ENCODE data around the gene HOXD4.

The HOXD4 gene

DNA sequence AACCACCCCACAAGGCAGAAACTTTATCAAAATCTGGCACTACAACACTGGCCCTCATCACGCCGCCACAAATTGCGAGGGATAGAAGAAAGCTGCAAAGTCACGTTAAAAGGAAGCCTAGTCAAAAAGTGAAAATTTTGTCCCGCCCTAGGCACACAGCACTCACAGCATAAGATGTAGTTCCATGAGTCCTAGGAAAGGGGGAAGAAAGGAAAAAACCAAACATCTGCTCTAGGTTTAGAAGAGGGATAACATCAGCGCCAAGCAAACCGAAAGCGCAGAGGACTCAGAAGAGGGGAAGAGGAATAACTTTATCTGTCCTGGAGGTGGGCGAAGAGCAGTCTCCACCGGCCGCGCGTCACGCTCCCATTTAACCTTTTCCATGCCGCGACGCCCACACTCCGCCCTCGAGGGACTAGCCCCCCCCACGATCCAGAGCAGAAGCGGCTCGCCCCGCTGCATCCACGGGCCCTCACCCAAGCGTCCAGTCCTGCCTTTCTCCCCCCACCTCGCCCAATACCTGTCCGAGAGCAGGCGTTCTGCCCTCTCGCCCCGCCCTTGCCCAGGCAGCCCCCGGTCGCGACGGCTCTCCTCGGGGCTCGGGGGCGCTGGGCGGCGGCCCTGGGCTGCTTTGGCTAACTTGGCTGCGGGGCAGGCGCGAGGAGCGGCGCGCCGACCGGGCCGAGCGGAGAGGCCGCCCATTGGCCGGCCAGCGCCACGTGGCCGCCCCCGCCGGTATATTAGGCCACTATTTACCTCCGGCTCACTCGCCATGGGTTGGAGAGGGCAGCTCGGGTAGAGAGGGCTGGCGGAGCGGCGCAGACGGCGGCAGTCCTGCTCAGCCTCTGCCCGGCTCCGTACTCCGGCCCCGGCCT is 36.8 kb downstream of the HOXD4 start, which contains the start of gene HOXD1:
HOXD1 (plus strand) TSS at position 770 of the 875 bp plus-strand sequence. CDS start 134 bp downstream, outside the sequence.
- no peak for DNase-seq (ENCODE audit: low read depth)

DNA sequence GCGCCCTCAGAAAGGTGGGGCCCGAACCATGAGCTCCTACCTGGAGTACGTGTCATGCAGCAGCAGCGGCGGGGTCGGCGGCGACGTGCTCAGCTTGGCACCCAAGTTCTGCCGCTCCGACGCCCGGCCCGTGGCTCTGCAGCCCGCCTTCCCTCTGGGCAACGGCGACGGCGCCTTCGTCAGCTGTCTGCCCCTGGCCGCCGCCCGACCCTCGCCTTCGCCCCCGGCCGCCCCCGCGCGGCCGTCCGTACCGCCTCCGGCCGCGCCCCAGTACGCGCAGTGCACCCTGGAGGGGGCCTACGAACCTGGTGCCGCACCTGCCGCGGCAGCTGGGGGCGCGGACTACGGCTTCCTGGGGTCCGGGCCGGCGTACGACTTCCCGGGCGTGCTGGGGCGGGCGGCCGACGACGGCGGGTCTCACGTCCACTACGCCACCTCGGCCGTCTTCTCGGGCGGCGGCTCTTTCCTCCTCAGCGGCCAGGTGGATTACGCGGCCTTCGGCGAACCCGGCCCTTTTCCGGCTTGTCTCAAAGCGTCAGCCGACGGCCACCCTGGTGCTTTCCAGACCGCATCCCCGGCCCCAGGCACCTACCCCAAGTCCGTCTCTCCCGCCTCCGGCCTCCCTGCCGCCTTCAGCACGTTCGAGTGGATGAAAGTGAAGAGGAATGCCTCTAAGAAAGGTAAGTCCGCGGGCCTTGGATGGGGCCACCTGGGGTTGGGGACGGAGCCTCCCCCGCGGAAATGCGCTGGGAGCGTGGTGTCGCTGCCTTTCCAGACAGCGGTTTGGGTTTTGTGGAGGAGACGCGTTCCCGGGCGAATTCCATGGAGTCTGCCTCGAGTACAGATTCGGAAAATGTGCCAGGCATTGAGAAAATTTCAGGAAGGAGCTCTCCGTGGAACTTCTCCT is 37.7 kb downstream of the HOXD4 start:
- no peak for DNase-seq (ENCODE audit: low read depth)

DNA sequence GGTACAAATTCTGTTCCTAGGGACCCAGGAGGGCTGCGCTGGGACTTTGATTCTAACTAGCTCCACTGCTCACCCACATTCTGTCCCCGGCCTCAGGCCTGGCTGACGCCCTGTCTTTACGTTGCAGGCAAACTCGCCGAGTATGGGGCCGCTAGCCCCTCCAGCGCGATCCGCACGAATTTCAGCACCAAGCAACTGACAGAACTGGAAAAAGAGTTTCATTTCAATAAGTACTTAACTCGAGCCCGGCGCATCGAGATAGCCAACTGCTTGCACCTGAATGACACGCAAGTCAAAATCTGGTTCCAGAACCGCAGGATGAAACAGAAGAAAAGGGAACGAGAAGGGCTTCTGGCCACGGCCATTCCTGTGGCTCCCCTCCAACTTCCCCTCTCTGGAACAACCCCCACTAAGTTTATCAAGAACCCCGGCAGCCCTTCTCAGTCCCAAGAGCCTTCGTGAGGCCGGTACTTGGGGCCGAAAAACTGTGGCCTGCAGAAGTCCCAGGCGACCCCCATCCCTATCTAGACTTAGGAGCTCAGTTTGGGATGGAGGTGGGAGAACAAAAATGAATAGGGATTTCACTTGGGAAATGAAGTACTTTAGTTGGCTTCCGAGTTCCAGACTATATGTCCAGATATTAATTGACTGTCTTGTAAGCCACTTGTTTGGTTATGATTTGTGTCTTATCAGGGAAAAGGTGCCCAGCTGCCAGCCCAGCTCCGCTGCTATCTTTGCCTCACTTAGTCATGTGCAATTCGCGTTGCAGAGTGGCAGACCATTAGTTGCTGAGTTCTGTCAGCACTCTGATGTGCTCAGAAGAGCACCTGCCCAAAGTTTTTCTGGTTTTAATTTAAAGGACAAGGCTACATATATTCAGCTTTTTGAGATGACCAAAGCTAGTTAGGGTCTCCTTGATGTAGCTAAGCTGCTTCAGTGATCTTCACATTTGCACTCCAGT is 38.6 kb downstream of the HOXD4 start:
- no peak for DNase-seq (ENCODE audit: low read depth)

DNA sequence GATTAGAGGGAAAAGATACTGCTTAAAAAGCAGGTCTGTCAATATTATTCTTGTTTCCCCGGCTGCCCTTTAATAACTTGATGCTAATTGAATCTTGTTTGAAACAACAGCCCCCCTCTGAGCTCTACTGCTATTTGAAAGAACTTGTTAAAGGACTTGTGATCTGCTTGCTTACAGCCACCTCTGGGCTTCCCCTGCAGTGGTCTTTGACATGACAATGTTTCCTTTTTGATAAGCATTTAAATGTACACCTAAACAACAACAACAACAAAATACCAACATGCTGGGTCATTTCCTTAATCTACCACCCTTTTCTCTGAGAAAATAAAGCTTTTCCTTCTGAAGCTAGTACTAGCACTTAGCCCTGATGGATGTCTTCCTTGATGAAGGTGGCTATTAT is 41.0 kb downstream of the HOXD4 start:
- no peak for DNase-seq (ENCODE audit: low read depth)

DNA sequence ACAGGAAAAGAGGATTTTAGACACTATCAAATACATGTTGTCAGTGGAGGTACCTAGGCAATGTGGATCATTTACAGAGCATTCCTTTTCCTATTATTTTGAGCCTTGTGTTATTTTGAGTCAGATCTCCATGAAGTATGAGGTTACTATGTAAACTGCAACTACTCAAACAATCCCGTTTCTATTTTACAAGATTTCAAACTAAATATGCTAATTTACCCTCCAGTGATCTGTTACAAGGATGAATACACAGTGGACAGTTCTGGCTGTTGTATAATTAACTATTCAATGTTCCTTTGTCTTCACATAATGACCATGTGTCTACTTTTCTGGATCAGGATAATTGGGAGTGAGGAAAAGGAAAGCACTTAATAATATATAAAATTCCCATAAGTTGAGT is 41.7 kb downstream of the HOXD4 start:
- no peak for DNase-seq (ENCODE audit: low read depth)

DNA sequence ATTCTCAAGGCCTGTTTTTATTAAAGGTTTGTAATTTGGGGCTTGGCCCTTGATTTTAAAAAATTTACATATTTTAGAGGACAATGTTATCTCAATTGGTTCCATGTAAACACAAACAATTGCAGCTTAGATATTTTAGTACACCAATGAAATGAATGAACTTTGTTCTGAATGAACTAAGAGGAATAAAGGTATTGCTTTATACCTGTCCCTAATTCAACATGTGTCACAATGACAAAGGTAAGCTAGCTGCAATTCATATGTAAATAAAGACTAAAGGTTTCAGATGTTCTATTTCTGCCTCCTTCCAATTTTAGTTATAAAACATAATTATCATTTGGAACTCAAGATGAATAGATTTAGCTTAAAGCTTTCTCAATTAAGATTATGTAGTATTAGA is 48.6 kb downstream of the HOXD4 start:
- no peak for DNase-seq (ENCODE audit: low read depth)

DNA sequence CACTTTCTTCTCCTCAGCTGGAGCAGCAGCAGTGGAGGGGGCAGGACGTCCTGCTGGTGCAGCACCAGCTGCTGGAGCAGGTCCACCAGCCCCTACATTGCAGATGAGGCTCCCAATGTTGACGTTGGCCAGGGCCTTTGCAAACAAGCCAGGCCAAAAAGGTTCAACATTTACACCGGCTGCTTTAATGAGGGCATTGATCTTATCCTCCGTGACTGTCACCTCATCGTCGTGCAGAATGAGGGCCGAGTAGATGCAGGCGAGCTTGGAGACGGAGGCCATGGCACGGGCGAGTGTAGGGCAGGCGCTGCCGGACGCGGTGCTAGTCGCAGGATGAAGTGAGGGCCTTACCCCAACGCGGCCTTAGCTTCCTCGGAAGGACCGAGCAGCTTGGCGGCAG is 49.6 kb downstream of the HOXD4 start:
- no peak for DNase-seq (ENCODE audit: low read depth)

DNA sequence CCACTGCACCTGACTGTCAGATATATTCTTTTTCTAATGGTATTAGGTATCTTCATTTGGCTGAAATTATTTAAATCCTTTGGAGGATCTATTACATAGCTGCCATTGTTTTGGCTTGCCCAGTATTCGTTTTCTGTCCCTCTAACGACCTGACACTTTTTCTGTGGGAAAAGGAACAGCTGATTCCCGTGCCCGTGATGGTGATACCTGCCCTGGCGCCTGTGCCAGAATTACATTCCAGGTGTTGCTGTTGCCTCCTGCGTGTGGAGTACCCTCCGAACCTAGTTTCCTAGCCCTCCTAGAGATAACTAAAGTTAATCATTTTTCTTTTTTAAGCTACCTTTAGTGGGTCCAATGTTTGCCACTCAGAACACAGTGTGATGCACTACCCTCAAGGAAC is 51.1 kb downstream of the HOXD4 start:
- no peak for DNase-seq (ENCODE audit: low read depth)

Measured in CMK (cell line).